HG03432 (cell line): ENCODE data around the gene LYRM9.
"Not testable (repeated sequence)": the region's sequence is repeated elsewhere in the genome, so short reads cannot be mapped to it uniquely, and the experiment has no call there.

Experiments
- ATAC-seq: cut with Tn5 transposase; IDR thresholded peaks from one replicate; pipeline ENCODE4 v1.9.1; 2021; ENCODE audit warnings: mild to moderate bottlenecking, moderate library complexity; ENCODE audit not compliant: unreplicated experiment

The LYRM9 gene

DNA sequence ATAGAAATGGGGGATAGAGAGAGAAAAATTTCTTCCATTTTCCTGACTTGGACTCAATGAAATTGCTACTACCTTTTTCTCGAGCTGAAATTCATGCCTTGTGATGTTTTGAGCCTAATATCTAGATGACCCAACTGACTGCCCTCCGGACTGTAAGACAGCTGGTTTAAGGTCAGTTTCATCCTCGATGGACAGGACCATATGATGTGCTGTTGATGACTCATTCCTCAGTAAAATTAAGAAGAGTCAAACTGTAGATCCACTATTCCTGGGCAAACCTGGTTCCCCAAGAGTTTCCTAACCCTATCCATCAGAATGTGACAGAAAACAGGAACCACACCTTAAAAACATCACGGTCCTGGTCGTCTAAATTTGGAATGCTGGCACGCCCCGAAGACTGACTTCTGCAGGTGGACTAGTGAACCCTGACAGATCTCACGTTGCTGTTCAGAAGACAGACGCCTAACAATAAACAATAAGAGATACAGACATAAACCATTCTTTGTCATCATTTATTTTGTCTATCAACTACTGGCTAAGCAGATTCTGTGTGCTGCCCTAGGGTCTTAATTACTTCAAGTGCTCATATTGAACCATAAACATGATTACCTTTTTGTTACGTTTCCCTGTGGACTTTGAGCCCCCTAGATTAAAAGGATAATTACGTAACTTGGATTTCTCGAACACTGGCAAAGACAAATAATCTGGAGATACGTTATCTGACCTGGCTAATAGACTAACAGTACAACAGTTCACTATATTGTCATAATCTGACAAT, 47.7 kb downstream of the LYRM9 start:
- ATAC-seq = no peak

DNA sequence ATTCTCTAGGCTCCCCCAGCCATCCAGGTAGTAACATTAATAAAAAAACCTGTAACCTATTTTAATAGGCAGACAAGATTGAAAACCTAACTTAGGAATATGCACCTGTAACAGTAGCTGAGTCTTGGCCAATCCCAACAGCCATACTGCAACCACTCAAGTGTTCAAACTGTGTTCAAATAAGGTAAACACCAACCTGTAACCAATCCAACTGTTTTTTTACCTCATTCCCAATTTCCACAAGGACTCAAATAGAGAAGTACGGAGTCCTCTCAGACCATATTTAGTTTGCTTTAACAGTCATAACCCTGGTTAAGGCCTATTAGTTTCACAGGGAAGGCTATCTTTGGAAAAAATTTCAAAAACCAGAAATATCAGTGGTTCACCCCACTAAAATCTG, 52.5 kb downstream of the LYRM9 start:
- ATAC-seq = no peak

- not testable (repeated sequence) for ATAC-seq
These were observed 52.8 kb downstream of the LYRM9 start for GRCh38 chr17:27840406-27840678.

DNA sequence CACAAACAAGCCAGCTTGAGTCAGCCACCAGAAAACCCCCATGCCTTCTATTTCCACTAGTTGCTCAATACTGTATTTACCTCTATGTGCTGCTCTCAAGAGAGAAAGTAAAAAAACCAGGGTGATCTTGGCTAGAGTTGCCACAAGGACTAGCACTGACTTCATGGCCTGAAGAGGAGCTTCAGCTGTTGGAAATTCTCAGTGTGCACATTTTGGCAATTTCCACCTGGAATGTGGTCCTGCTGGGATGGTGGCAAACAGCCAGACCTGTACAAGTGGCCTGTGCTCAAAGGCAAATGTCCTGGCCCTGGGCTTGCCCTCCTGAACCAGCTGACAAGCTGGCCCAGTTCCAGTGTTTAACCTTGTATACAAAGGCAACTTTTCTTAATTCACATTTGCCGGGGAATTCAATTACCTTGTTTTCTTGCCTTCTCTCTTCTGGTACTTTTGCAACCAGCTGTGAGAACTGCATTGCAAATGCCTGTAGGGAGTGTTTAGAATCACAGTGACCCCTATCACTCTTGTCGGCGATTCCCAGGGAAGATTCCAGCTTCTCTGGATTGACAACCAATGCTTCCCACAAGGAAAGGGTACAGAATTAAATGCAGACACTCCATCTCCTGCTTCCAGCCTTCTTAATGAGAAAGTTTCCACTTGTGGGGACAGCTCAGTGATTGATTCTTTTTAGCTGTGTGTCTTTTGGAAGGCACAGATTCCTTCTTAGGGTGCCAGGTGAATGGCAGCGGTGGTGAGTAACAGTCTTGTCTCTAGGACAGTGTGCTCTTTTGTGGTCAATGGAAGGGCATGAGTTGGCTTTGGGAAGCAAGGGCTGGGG, 53.4 kb downstream of the LYRM9 start:
- not testable (repeated sequence) for ATAC-seq

DNA sequence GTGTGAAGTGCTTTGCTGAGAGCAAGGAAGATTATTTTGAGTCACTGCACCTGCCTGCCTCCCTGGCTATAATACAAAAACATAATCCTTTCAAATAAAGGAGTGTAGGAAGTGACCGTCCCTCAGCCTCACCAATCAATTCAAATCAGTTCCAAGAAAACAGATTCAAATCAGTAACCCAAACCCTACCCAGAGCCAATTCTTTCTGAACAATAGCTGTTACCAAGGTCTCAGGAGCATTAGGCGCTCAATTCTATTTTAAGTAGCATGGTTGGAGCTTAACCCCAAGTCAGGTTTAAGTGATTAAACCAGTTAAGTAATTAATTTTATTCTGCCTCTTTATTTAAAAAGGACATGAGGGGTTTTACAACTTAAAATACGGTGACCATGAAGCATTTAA, 54.6 kb downstream of the LYRM9 start:
- not testable (repeated sequence) for ATAC-seq

DNA sequence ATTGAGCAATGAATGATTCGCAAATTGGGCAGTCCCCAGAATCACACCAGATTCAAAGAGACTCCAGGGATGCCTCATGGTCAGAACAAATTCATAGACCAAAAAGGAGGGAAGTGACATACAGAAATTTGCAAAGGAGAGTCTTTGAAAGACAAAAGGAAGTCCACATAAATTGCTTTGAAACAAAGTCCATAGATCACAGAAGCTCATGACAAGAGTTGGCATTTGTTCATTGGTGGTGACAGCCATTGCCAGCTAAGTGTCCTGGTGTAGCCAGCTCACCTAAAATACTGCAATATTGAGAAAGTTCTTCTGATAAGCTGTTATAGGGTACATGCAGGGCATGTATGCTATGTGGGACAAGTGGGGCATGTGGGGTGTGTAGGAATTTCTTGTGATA, 55.4 kb downstream of the LYRM9 start:
- ATAC-seq = not testable (repeated sequence)

- ATAC-seq = no peak
These were observed 56.5 kb downstream of the LYRM9 start for GRCh38 chr17:27836651-27837050.

DNA sequence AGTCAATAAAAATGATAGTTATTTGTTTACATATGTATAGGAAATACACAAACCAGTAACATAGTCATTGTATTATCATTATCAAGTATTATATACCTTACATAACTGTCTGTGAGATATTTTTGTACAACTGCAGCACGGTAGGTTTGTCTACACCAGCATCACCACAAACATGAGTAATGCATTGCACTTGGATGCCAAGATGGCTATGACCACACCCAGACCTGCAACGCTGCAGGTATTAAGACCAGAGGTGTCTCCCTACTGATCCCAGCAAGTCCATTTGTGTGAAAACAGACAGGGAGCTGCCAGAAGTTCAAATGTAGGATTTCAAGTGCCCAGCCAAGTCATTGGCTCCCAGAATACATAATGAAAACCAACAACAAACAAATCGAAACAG, 58.6 kb downstream of the LYRM9 start:
- no peak for ATAC-seq

- ATAC-seq = no peak
These were observed 60.3 kb downstream of the LYRM9 start for GRCh38 chr17:27832831-27833230.

DNA sequence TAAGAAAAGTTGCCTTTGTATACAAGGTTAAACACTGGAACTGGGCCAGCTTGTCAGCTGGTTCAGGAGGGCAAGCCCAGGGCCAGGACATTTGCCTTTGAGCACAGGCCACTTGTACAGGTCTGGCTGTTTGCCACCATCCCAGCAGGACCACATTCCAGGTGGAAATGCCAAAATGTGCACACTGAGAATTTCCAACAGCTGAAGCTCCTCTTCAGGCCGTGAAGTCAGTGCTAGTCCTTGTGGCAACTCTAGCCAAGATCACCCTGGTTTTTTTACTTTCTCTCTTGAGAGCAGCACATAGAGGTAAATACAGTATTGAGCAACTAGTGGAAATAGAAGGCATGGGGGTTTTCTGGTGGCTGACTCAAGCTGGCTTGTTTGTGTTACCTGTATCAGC, 63.3 kb downstream of the LYRM9 start:
- not testable (repeated sequence) for ATAC-seq

DNA sequence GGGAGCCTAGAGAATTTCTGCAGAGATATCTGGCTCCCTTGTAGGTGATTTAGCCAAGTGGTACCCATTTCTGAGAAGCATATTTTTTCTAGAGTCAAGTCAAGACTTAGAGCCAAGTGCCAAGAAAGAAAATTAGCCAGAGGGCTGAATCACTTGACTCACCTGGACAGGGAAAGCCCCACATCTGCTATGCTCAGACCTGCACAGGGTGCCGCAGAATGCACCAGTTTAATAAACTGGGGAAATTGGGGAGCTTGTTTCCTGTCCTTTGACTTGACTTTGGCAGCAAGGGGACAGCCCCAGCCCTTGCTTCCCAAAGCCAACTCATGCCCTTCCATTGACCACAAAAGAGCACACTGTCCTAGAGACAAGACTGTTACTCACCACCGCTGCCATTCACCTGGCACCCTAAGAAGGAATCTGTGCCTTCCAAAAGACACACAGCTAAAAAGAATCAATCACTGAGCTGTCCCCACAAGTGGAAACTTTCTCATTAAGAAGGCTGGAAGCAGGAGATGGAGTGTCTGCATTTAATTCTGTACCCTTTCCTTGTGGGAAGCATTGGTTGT, 63.9 kb downstream of the LYRM9 start:
- not testable (repeated sequence) for ATAC-seq
